Right lobe of liver (tissue), 4 donors: ENCODE results near the gene NPAS4.

Experiments
- POLR2A ChIP-seq: fragments of 450-650 bp; IDR thresholded peaks from one replicate; pipeline ENCODE4 v1.6.1; 2017; ENCODE audit warnings: antibody characterized with exemption, mild to moderate bottlenecking
- TF ChIP-seq, protein P1 (sequence below), 4 donors: fragments of 200-600 bp in 3 of 4; fragments of 450-650 bp in 1 of 4; IDR thresholded peaks; one replicate each; pipeline versions ENCODE4 v1.5.1 to v1.8.0; 2016 to 2022; ENCODE audit warnings: antibody characterized with exemption in 4 of 4, mild to moderate bottlenecking in 2 of 4
- donor health status: DM: no; HTN: no; CAD: no.
- donor health status: DM: no; HTN: no; CAD: no.
- donor health status: DM: no; HTN: yes; CAD: no.

DNA sequence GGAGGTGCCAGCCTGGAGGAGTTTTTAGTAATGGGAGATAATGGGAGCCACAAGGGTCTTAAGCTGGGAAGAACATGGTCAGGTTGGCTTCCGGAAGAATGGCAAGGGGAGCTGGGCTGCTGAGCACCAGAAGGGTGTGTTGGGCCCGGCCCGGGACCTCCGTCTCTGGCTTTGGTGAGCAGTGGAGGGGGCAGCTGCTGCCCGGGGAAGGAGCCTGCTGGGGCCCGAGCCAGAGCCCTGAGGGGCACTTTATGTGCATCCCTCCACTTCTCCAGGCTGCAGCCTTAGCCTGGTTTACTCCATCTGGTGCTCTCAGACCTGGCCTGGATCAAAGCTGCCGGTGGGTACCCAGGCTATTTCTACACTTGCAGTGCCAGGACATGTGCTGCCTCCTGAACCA is 8.7 kb upstream of the NPAS4 start:
- TF ChIP-seq, protein P1, sequence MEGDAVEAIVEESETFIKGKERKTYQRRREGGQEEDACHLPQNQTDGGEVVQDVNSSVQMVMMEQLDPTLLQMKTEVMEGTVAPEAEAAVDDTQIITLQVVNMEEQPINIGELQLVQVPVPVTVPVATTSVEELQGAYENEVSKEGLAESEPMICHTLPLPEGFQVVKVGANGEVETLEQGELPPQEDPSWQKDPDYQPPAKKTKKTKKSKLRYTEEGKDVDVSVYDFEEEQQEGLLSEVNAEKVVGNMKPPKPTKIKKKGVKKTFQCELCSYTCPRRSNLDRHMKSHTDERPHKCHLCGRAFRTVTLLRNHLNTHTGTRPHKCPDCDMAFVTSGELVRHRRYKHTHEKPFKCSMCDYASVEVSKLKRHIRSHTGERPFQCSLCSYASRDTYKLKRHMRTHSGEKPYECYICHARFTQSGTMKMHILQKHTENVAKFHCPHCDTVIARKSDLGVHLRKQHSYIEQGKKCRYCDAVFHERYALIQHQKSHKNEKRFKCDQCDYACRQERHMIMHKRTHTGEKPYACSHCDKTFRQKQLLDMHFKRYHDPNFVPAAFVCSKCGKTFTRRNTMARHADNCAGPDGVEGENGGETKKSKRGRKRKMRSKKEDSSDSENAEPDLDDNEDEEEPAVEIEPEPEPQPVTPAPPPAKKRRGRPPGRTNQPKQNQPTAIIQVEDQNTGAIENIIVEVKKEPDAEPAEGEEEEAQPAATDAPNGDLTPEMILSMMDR (IDR thresholded peaks at IDR 0.05): no peak
- no peak for TF ChIP-seq POLR2A
